Measurements from ENCODE around the gene SELENON. TPM values are rescaled to one million over a fixed set of nuclear protein-coding genes. Genes with fewer than 3 reads are reported as not detected.

The SELENON gene
- total and polyA plus RNA-seq, 9 of the 15 experiments (the other 6 are each of a cell fraction or from before 2014, with no cell fraction given): 0.43 to 26.7 (median 7.0) TPM

DNA sequence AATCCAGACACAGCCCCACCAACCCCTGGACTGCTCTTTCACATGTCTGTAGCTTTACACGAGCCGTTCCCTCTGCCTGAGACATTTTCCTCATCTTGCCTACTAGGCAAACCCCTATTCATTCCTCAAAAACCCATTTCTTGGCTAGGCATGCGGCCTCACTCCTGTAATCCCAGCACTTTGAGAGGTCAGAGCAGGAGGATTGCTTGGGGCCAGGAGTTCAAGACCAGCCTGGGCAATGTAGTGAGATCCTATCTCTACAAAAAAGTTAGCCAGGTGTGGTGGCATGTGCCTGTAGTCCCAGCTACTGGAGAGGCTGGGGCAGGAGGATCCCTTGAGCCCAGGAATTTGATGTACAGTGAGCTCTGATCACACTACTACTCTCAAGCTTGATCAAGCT, 64.4 kb downstream of the SELENON start:
- H4K20me1 ChIP-seq (replicated peaks; ENCODE audit: control insufficient read depth, insufficient read depth, low read length): no peaks in the 10 kb centered on the region
- no peak for ATAC-seq
- POLR2A ChIA-PET: interaction anchor here (0.6 to 1.6 kb wide), 5 partner anchors 16 to 55 kb away, joined by 3 to 4 read pairs (median 3); no protein-coding TSS in a partner anchor
- peaks cover 21 to 42% of the 10 kb centered on the region in 2 experiments for H3K4me1 ChIP-seq (replicated peaks in 1 of 2; ENCODE audit: control insufficient read depth in 2 of 2, insufficient read depth in 2 of 2, low read length in 2 of 2)
- in situ Hi-C loops (cut with MboI) (no loop called here), intact Hi-C loops (cut with micrococcal nuclease) (loop anchor here (5.0 kb wide), 1 partner anchor 368 kb away; the partner anchor contains the start of gene CEP85)
- H3K79me2 ChIP-seq (ENCODE audit: control insufficient read depth, insufficient read depth, low read length): peaks cover 14% of the 10 kb centered on the region
- no peak overlapping the region for H2AFZ ChIP-seq (ENCODE audit: low read depth, low read length)
- no peak overlapping the region for H3K4me3 ChIP-seq
- H3K27me3 ChIP-seq (ENCODE audit: control insufficient read depth in 2 of 2, insufficient read depth in 2 of 2, low read length in 2 of 2): no peaks in the 10 kb centered on the region
- CTCF ChIA-PET (ENCODE audit: low intra/inter-chr PET ratio): no interaction called here
- peaks cover 11% of the 10 kb centered on the region; the same call in 1 of the 3 replicates for H3K36me3 ChIP-seq (ENCODE audit: control insufficient read depth, insufficient read depth, low read length)
- no TSS peak for BruUV-seq (replicated peaks)
- H3K9me3 ChIP-seq (replicated peaks; ENCODE audit: control insufficient read depth, insufficient read depth, low read depth, low read length): no peaks in the 10 kb centered on the region
- no peak for TF ChIP-seq SMAD4 (CRISPR knock-in tag; conservative IDR thresholded peaks at IDR 0.05)
- TF ChIP-seq ZBTB17 (CRISPR knock-in tag; IDR thresholded peaks at IDR 0.05): no peak
- TF ChIP-seq STAG1 (CRISPR knock-in tag; IDR thresholded peaks at IDR 0.05; ENCODE audit: borderline replicate concordance): no peak
- no peak for TF ChIP-seq ZNF561 (CRISPR knock-in tag; conservative IDR thresholded peaks at IDR 0.05)
- no peak for TF ChIP-seq ZFP1 (CRISPR knock-in tag; IDR thresholded peaks at IDR 0.05)
- peak; percentile 69; the same call in 1 of the 2 replicates for TF ChIP-seq ZNF121 (CRISPR knock-in tag; conservative IDR thresholded peaks at IDR 0.05)
- no peak for TF ChIP-seq ZNF239 (CRISPR knock-in tag; IDR thresholded peaks at IDR 0.05)
- TF ChIP-seq MCM2 (IDR thresholded peaks at IDR 0.05; ENCODE audit: low read depth): no peak
- H3K27ac ChIP-seq (ENCODE audit: extremely low read depth, low read depth, low read length): no peak overlapping the region
- no peak for FAIRE-seq
- no peak for DNase-seq (ENCODE audit: extremely low read depth in 1 of 4, low spot score in 3 of 4)
- H3K9me1 ChIP-seq (ENCODE audit: control insufficient read depth, insufficient read depth, low read length): no peaks in the 10 kb centered on the region
- H3K4me2 ChIP-seq (ENCODE audit: insufficient read depth, low read length): no peak overlapping the region
- WGBS (ENCODE audit: insufficient coverage, low coverage, missing lambda C conversion rate): 85% methylated on average over 3 of the region's 3 CpGs
- H3K9ac ChIP-seq (ENCODE audit: insufficient read depth in 1 of 2, low read depth in 2 of 2, low read length in 2 of 2): peak overlapping the region in 1 of 2 experiments; percentile 10; a peak in 1 of 4 replicates

Data from K562 (cell line).